CD14-positive monocyte (primary cell): ENCODE measurements around the gene CCDC170. TPM values are rescaled to one million over a fixed set of nuclear protein-coding genes. Genes with fewer than 3 reads are reported as not detected.

ENCODE experiments used
- DNase-seq, 3 donors: peaks; one replicate each; pipeline ENCODE4 v3.0.0-alpha.2; 2011 to 2022
- H2AFZ ChIP-seq: 2 replicates; pipeline ENCODE4 v1.6.0; 2012; ENCODE audit warnings: mild to moderate bottlenecking, low read depth, low read length, inconsistent platforms; ENCODE audit not compliant: insufficient read depth, poor library complexity, severe bottlenecking
- H3K27ac ChIP-seq, 2 donors: 1 replicate in 1 of 2; 2 replicates in 1 of 2; pipeline ENCODE4 v1.5.1; 2012 to 2013; ENCODE audit warnings: low read length in 2 of 2, control low read depth in 1 of 2, inconsistent platforms in 1 of 2, low read depth in 1 of 2, mild to moderate bottlenecking in 1 of 2
- H3K27me3 ChIP-seq, 2 donors: one replicate each; pipeline versions ENCODE4 v1.6.0 to v1.6.1; 2011 to 2013; ENCODE audit warnings: low read length in 2 of 2; ENCODE audit not compliant: control insufficient read depth in 2 of 2, insufficient read depth in 2 of 2
- H3K36me3 ChIP-seq, 2 donors: replicated peaks in 1 of 2; 1 replicate in 1 of 2; 2 replicates in 1 of 2; pipeline versions ENCODE4 v1.5.1 to v1.6.1; 2012 to 2013; ENCODE audit warnings: low read length in 2 of 2, control low read depth in 1 of 2, inconsistent platforms in 1 of 2, mild to moderate bottlenecking in 1 of 2; ENCODE audit not compliant: insufficient read depth in 2 of 2, control insufficient read depth in 1 of 2
- H3K4me1 ChIP-seq, 2 donors: 1 replicate in 1 of 2; 2 replicates in 1 of 2; pipeline versions ENCODE4 v1.5.1 to v1.6.1; 2012 to 2013; ENCODE audit warnings: low read length in 2 of 2, control low read depth in 1 of 2, inconsistent platforms in 1 of 2, mild to moderate bottlenecking in 1 of 2, moderate library complexity in 1 of 2; ENCODE audit not compliant: insufficient read depth in 2 of 2, control insufficient read depth in 1 of 2
- H3K4me2 ChIP-seq: replicated peaks from 2 replicates; pipeline ENCODE3; 2012; ENCODE audit warnings: low read length, moderate library complexity, mild to moderate bottlenecking; ENCODE audit not compliant: poor library complexity, severe bottlenecking; ENCODE audit errors: extremely low read depth
- H3K4me3 ChIP-seq, 3 experiments: fragments of 200-600 bp in 1 of 3; sonication (generic) in 1 of 3; replicated peaks in 1 of 3; 1 replicate in 2 of 3; 2 replicates in 1 of 3; pipeline ENCODE4 v1.5.1; 2011 to 2013; ENCODE audit warnings: low read length in 3 of 3, mild to moderate bottlenecking in 3 of 3, control low read depth in 2 of 3, low read depth in 2 of 3, inconsistent platforms in 1 of 3, moderate library complexity in 1 of 3
- H3K79me2 ChIP-seq: 2 replicates; pipeline ENCODE4 v1.6.0; 2012; ENCODE audit warnings: mild to moderate bottlenecking, control low read depth, inconsistent platforms, low read length, moderate library complexity; ENCODE audit not compliant: insufficient read depth
- H3K9ac ChIP-seq: 2 replicates; pipeline ENCODE4 v1.6.0; 2017; ENCODE audit warnings: low read length, mild to moderate bottlenecking; ENCODE audit not compliant: insufficient read depth, poor library complexity, severe bottlenecking
- H3K9me3 ChIP-seq, 2 donors: replicated peaks in 1 of 2; 1 replicate in 1 of 2; 2 replicates in 1 of 2; pipeline versions ENCODE4 v1.5.1 to v1.6.1; 2012 to 2013; ENCODE audit warnings: low read length in 2 of 2, control low read depth in 1 of 2; ENCODE audit not compliant: control insufficient read depth in 1 of 2, insufficient read depth in 1 of 2
- H4K20me1 ChIP-seq: 2 replicates; pipeline ENCODE4 v1.6.0; 2012; ENCODE audit warnings: mild to moderate bottlenecking, low read length, control low read depth, moderate library complexity; ENCODE audit not compliant: insufficient read depth
- H3K27ac Mint-ChIP-seq, 7 donors: one replicate each; pipeline ENCODE4 v1.8.0; 2020; ENCODE audit warnings: mild to moderate bottlenecking in 7 of 7, mixed read lengths in 7 of 7, moderate library complexity in 6 of 7, inconsistent platforms in 2 of 7
- H3K27me3 Mint-ChIP-seq, 3 donors: one replicate each; pipeline ENCODE4 v1.8.0; 2021 to 2022; ENCODE audit warnings: low read depth in 3 of 3, mild to moderate bottlenecking in 3 of 3, mixed read lengths in 3 of 3, moderate library complexity in 3 of 3, inconsistent platforms in 1 of 3
- H3K36me3 Mint-ChIP-seq, 2 donors: one replicate each; pipeline ENCODE4 v1.8.0; 2020; ENCODE audit warnings: mixed read lengths in 2 of 2, inconsistent platforms in 1 of 2, mild to moderate bottlenecking in 1 of 2
- H3K4me1 Mint-ChIP-seq: one replicate; pipeline ENCODE4 v1.8.0; 2020; ENCODE audit warnings: mild to moderate bottlenecking, mixed read lengths
- H3K4me3 Mint-ChIP-seq, 2 donors: one replicate each; pipeline ENCODE4 v1.8.0; 2020; ENCODE audit warnings: mild to moderate bottlenecking in 2 of 2, mixed read lengths in 2 of 2, moderate library complexity in 1 of 2
- H3K9me3 Mint-ChIP-seq, 7 donors: one replicate each; pipeline ENCODE4 v1.8.0; 2020 to 2022; ENCODE audit warnings: mixed read lengths in 7 of 7, mild to moderate bottlenecking in 6 of 7, moderate library complexity in 6 of 7, inconsistent platforms in 2 of 7
- WGBS: methylation state at CpG from one replicate; pipeline ENCODE4 v1.1.5; 2013; ENCODE audit warnings: missing lambda C conversion rate; ENCODE audit not compliant: insufficient coverage; 5-methylcytosine and 5-hydroxymethylcytosine counted together
- intact Hi-C, 2 donors: fragments of 100-400 bp; cut with micrococcal nuclease; formaldehyde crosslinking; loops; one replicate each; pipeline versions ENCODE4 v1.15.0 to v1.15.1; 2023
- polyA plus RNA-seq, 3 donors: library from polyadenylated mRNA; depleted of rRNA in 1 of 3; unstranded in 2 of 3; stranded (reverse) in 1 of 3; fragments of 300-500 nt in 2 of 3; fragments of >200 nt in 1 of 3; fragmentation: Illumina TruSeq in 2 of 3; gene quantifications; 1 replicate in 2 of 3; 2 replicates in 1 of 3; pipeline ENCODE4 v1.2.3, GENCODE V29; 2012 to 2021
- TF ChIP-seq, protein P1 (sequence below): fragments of 200-600 bp; IDR thresholded peaks from one replicate; pipeline ENCODE4 v1.8.0; 2022; ENCODE audit warnings: antibody characterized with exemption, mild to moderate bottlenecking

The CCDC170 gene
- polyA plus RNA-seq, 3 donors, result 4.2 to 7.0 (median 6.3) TPM

DNA sequence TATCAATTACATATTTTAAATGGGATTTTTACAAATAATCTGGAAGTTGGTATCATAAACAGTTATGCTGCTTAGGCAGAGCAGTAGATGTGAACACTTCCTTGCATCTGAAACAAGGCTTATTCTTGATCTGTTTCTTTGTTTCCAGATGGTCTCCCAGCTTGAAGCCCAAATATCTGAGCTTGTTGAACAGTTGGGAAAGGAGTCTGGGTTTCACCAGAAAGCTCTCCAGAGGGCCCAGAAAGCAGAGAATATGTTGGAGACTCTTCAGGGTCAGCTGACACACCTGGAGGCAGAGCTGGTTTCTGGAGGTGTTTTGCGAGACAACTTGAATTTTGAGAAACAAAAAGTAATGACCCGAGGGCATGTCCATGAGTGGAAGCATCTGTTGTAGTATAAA, 91.9 kb downstream of the CCDC170 start:
- peaks cover 16% of the 10 kb centered on the region in 2 donors for H3K36me3 Mint-ChIP-seq
- H3K9me3 Mint-ChIP-seq, result peaks cover 9 to 16% (median 11%) of the 10 kb centered on the region in 7 donors
- no peak overlapping the region for H3K27ac Mint-ChIP-seq
- Histone ChIP-seq H4K20me1 (no peaks in the 10 kb centered on the region), H3K4me3 (no peak overlapping the region), H3K79me2 (no peaks in the 10 kb centered on the region), H3K36me3 (no peaks in the 10 kb centered on the region), H3K27ac (no peak overlapping the region), H2AFZ (no peak overlapping the region), H3K4me2 (no peak overlapping the region), H3K27me3 (no peaks in the 10 kb centered on the region), H3K4me1 (no peaks in the 10 kb centered on the region), H3K9ac (no peak overlapping the region), H3K9me3 (no peaks in the 10 kb centered on the region)
- WGBS, result no CpG with 5 or more reads among the region's 2 CpGs
- H3K27me3 Mint-ChIP-seq, result peaks cover 2 to 7% (median 5%) of the 10 kb centered on the region in 3 donors
- intact Hi-C loops, result no loop called here
- H3K4me1 Mint-ChIP-seq, result peaks cover 10% of the 10 kb centered on the region
- DNase-seq, result no peak
- TF ChIP-seq, protein P1, sequence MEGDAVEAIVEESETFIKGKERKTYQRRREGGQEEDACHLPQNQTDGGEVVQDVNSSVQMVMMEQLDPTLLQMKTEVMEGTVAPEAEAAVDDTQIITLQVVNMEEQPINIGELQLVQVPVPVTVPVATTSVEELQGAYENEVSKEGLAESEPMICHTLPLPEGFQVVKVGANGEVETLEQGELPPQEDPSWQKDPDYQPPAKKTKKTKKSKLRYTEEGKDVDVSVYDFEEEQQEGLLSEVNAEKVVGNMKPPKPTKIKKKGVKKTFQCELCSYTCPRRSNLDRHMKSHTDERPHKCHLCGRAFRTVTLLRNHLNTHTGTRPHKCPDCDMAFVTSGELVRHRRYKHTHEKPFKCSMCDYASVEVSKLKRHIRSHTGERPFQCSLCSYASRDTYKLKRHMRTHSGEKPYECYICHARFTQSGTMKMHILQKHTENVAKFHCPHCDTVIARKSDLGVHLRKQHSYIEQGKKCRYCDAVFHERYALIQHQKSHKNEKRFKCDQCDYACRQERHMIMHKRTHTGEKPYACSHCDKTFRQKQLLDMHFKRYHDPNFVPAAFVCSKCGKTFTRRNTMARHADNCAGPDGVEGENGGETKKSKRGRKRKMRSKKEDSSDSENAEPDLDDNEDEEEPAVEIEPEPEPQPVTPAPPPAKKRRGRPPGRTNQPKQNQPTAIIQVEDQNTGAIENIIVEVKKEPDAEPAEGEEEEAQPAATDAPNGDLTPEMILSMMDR, result no peak
- no peak overlapping the region for H3K4me3 Mint-ChIP-seq

- Mint-ChIP-seq H3K9me3 (peaks cover 7 to 25% (median 12%) of the 10 kb centered on the region in 7 donors), H3K36me3 (peaks cover 8 to 14% of the 10 kb centered on the region in 2 donors), H3K4me1 (no peaks in the 10 kb centered on the region), H3K27me3 (peaks cover 3 to 7% (median 5%) of the 10 kb centered on the region in 3 donors), H3K4me3 (no peak overlapping the region), H3K27ac (no peak overlapping the region)
- Histone ChIP-seq H3K4me3 (no peak overlapping the region), H3K9ac (no peak overlapping the region), H3K4me2 (no peak overlapping the region), H3K27ac (no peak overlapping the region), H4K20me1 (no peaks in the 10 kb centered on the region), H3K27me3 (no peaks in the 10 kb centered on the region), H2AFZ (no peak overlapping the region), H3K4me1 (no peaks in the 10 kb centered on the region), H3K9me3 (peaks cover 3 to 6% of the 10 kb centered on the region in 2 donors), H3K79me2 (no peaks in the 10 kb centered on the region), H3K36me3 (no peaks in the 10 kb centered on the region)
- intact Hi-C loops, result no loop called here
- TF ChIP-seq, protein P1, result no peak
- WGBS, result 90% methylated on average over 6 of the region's 6 CpGs
- no peak for DNase-seq
Measured at GRCh38 chr6:151589667-151590066, 95.8 kb downstream of the CCDC170 start.
